MCF 10A (cell line): ENCODE results near the gene RAD23A. TPM values are rescaled to one million over a fixed set of nuclear protein-coding genes. Genes with fewer than 3 reads are reported as not detected.

Source experiments
- BruUV-seq: library from RNA; stranded (reverse); fragments of 400-500 nt; replicated peaks from 2 replicates; lab custom pipeline; 2021; lab: Mats Ljungman, UMichigan
- CTCF ChIA-PET: fragments of 300-600 bp; sonication (Branson Sonifier 250); formaldehyde crosslinking; extraction: SDS; loops from one replicate; lab custom pipeline; 2021; ENCODE audit warnings: antibody characterized with exemption, inconsistent platforms; lab: Yijun Ruan, JAX
- POLR2A ChIA-PET: fragments of 300-600, 350-650 bp; sonication (Branson Sonifier 250); formaldehyde crosslinking; extraction: SDS; loops from one replicate; lab custom pipeline; 2020; ENCODE audit warnings: antibody characterized with exemption, inconsistent platforms; lab: Yijun Ruan, JAX
- DNase-seq: peaks from one replicate; pipeline ENCODE4 v3.0.0-alpha.2; 2018; ENCODE audit not compliant: unreplicated experiment
- H3K27ac Mint-ChIP-seq: one replicate; pipeline ENCODE4 v1.8.0; 2022; ENCODE audit warnings: mild to moderate bottlenecking, low read depth, mixed read lengths; ENCODE audit not compliant: unreplicated experiment
- H3K27me3 Mint-ChIP-seq: one replicate; pipeline ENCODE4 v1.8.0; 2022; ENCODE audit warnings: mixed read lengths; ENCODE audit not compliant: insufficient read depth, unreplicated experiment
- H3K36me3 Mint-ChIP-seq: one replicate; pipeline ENCODE4 v1.8.0; 2022; ENCODE audit warnings: mild to moderate bottlenecking, moderate library complexity, mixed read lengths; ENCODE audit not compliant: insufficient read depth, unreplicated experiment
- H3K4me1 Mint-ChIP-seq: one replicate; pipeline ENCODE4 v1.8.0; 2022; ENCODE audit warnings: mixed read lengths; ENCODE audit not compliant: insufficient read depth, unreplicated experiment
- H3K4me3 Mint-ChIP-seq: one replicate; pipeline ENCODE4 v1.8.0; 2022; ENCODE audit warnings: mild to moderate bottlenecking, moderate library complexity, mixed read lengths; ENCODE audit not compliant: unreplicated experiment
- H3K9me3 Mint-ChIP-seq: one replicate; pipeline ENCODE4 v1.8.0; 2022; ENCODE audit warnings: mixed read lengths; ENCODE audit not compliant: unreplicated experiment
- CTCF ChIP-seq: fragments of 200-600 bp; IDR thresholded peaks from one replicate; pipeline ENCODE4 v1.8.0; 2022; ENCODE audit warnings: antibody characterized with exemption, mild to moderate bottlenecking; ENCODE audit not compliant: unreplicated experiment
- intact Hi-C: fragments of 100-400 bp; cut with micrococcal nuclease; formaldehyde crosslinking; loops from 2 replicates; pipeline ENCODE4 v1.14.1; 2022
- total RNA-seq: library from RNA; stranded (reverse); gene quantifications from 2 replicates; pipeline ENCODE4 v1.2.3, GENCODE V29; 2022

The RAD23A gene
- total RNA-seq, 1 experiment from 2014 or later, result 219 TPM

- no TSS peak for BruUV-seq
- no peaks in the 10 kb centered on the region for H3K27me3 Mint-ChIP-seq
- ChIA-PET CTCF (interaction anchor here (0.6 to 0.7 kb wide), 2 partner anchors 217 to 1150 kb away, joined by 3 read pairs; no protein-coding TSS in a partner anchor), POLR2A (interaction anchor here (0.6 to 3.1 kb wide), 2 partner anchors 19 to 44 kb away, joined by 3 to 20 read pairs; partner anchors contain the start of gene GCDH)
- TF ChIP-seq CTCF, result no peak
- H3K9me3 Mint-ChIP-seq, result no peaks in the 10 kb centered on the region
- no peak overlapping the region for H3K4me3 Mint-ChIP-seq
- H3K4me1 Mint-ChIP-seq, result peaks cover 19% of the 10 kb centered on the region
- H3K27ac Mint-ChIP-seq, result no peak overlapping the region
- peaks cover 46% of the 10 kb centered on the region for H3K36me3 Mint-ChIP-seq
- intact Hi-C loops, result no loop called here
- no peak for DNase-seq
Observed at GRCh38 chr19:12935071-12935470, 10.6 kb upstream of the RAD23A start.

GRCh38 chr19:12936582-12936981 is 9.1 kb upstream of the RAD23A start:
- Mint-ChIP-seq H3K27me3 (no peaks in the 10 kb centered on the region), H3K4me3 (no peak overlapping the region), H3K27ac (no peak overlapping the region), H3K9me3 (no peaks in the 10 kb centered on the region), H3K36me3 (peaks cover 50% of the 10 kb centered on the region), H3K4me1 (peaks cover 26% of the 10 kb centered on the region)
- no TSS peak for BruUV-seq
- ChIA-PET CTCF (no interaction called here), POLR2A (interaction anchor here (1.5 kb wide), 1 partner anchor 18 kb away, joined by 5 read pairs; no protein-coding TSS in a partner anchor)
- intact Hi-C loops, result no loop called here
- DNase-seq, result no peak
- TF ChIP-seq CTCF, result no peak

DNA sequence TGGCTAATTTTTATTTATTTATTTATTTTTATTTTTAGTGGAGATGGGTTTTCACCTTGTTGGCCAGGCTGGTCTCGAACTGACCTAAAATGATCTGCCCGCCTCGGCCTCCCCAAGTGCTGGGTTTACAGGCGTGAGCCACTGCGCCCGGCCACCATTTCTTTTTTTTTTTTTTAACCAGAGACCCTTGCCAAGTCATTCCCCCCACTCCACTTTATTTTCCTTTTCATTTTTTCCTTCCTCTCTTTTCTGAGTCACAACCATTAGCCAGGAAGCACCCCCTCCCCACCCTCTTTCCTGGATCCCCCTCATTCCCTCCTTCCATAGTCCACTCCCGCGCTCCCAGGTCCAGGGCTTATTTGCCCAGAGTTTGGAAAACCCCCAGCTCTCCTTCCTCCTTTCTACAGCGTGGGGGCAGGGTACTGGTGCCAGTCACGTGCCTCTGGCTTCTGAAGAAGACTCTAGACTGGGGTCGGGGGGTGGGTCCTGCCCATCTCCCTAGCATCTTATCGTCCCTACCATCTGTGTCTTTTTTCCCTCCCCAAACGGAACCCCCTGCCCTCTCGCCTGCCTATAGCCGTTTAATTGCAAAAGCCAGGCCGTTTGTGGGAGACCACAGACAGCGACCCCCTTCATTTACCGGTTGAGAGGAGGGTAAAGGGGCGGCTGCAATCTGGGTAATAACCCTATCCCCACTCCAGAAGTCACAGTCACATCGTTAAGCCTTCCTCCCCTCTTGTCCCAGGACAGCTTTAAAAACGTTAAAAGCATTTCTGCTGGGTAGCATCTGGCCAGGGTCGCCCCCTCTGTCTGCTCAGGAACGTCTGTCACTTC is 8.4 kb upstream of the RAD23A start:
- Mint-ChIP-seq H3K4me1 (peaks cover 24% of the 10 kb centered on the region), H3K27ac (peak overlapping the region; percentile 96), H3K9me3 (no peaks in the 10 kb centered on the region), H3K4me3 (peak overlapping the region; percentile 96), H3K36me3 (peaks cover 53% of the 10 kb centered on the region), H3K27me3 (no peaks in the 10 kb centered on the region)
- no TSS peak for BruUV-seq
- ChIA-PET CTCF (interaction anchor here (0.6 kb wide), 1 partner anchor 146 kb away, joined by 3 read pairs; no protein-coding TSS in a partner anchor), POLR2A (interaction anchor here (0.6 to 1.5 kb wide), 9 partner anchors 9 to 1126 kb away, joined by 3 to 16 read pairs (median 3); partner anchors contain the start of genes DNASE2, RAD23A, TNPO2 and ZNF490)
- no peak for TF ChIP-seq CTCF
- intact Hi-C loops, result no loop called here
- no peak for DNase-seq
